ENCODE results near the gene ITGAL. TPM values are rescaled to one million over a fixed set of nuclear protein-coding genes. Genes with fewer than 3 reads are reported as not detected.
A peak's percentile ranks its signal among the peaks of the same experiment; 100 is the strongest.

ITGAL gene
- total and polyA plus RNA-seq, 2 of the 13 experiments (the other 11 are each of a cell fraction or from before 2014, with no cell fraction given) = 0.86 to 1.2 TPM

- TF ChIP-seq NFAT5 (CRISPR knock-in tag; IDR thresholded peaks at IDR 0.05) = no peak; the same call in 1 of the 2 replicates
- TF ChIP-seq SRSF4 (IDR thresholded peaks at IDR 0.05; ENCODE audit: low read depth, low read length, poor library complexity, severe bottlenecking) = no peak
- TF ChIP-seq ZNF598 (CRISPR knock-in tag; IDR thresholded peaks at IDR 0.05; ENCODE audit: borderline replicate concordance) = no peak; the same call in none of the 2 replicates
- TF ChIP-seq ZMYM2 (CRISPR knock-in tag; IDR thresholded peaks at IDR 0.05) = peak; percentile 80; the same call in 1 of the 2 replicates
- TF ChIP-seq ZSCAN30 (CRISPR knock-in tag; IDR thresholded peaks at IDR 0.05) = no peak
- peak; percentile 83; the same call in 1 of the 2 replicates for TF ChIP-seq ZNF335 (CRISPR knock-in tag; IDR thresholded peaks at IDR 0.05)
- TF ChIP-seq EP300 (IDR thresholded peaks at IDR 0.05; ENCODE audit: low read depth in 2 of 2, low read length in 2 of 2) = peak in 1 of 2 experiments; percentile 42; a peak in 2 of 4 replicates
- TF ChIP-seq EP300 (CRISPR knock-in tag; IDR thresholded peaks at IDR 0.05; ENCODE audit: borderline replicate concordance) = no peak; the same call in 1 of the 2 replicates
- TF ChIP-seq ZNF800 (CRISPR knock-in tag; IDR thresholded peaks at IDR 0.05) = peak; percentile 90; the same call in 1 of the 2 replicates
- no peak; the same call in 1 of the 2 replicates for TF ChIP-seq ZNF746 (CRISPR knock-in tag; IDR thresholded peaks at IDR 0.05)
- TF ChIP-seq RORA (CRISPR knock-in tag; IDR thresholded peaks at IDR 0.05) = no peak
- peak; percentile 84 for TF ChIP-seq ZMYM4 (CRISPR knock-in tag; IDR thresholded peaks at IDR 0.05)
- peak; percentile 91 for TF ChIP-seq ZBED4 (CRISPR knock-in tag; IDR thresholded peaks at IDR 0.05; ENCODE audit: borderline replicate concordance)
- peak; percentile 79; the same call in 1 of the 2 replicates for TF ChIP-seq ZNF317 (CRISPR knock-in tag; IDR thresholded peaks at IDR 0.05)
- TF ChIP-seq KDM5B (CRISPR knock-in tag; IDR thresholded peaks at IDR 0.05; ENCODE audit: borderline replicate concordance) = no peak; the same call in 1 of the 2 replicates
- TF ChIP-seq GPBP1L1 (CRISPR knock-in tag; IDR thresholded peaks at IDR 0.05) = no peak
These were observed 42.7 kb upstream of the ITGAL start, which contains the start of gene DCTPP1 (continued) for GRCh38 chr16:30429678-30430427.
